Hepatocyte (in vitro differentiated cells): ENCODE measurements around the gene CEACAM16.

Experiments
- CTCF ChIP-seq: fragments of 200-600 bp; sonication (generic); IDR thresholded peaks from 2 replicates; pipeline ENCODE4 v1.5.1; 2016; ENCODE audit warnings: antibody characterized with exemption, mild to moderate bottlenecking; ENCODE audit not compliant: poor library complexity
- EZH2phosphoT487 ChIP-seq: fragments of 200-600 bp; sonication (generic); IDR thresholded peaks from one replicate; pipeline ENCODE4 v1.6.1; 2018; ENCODE audit warnings: antibody characterized with exemption, mild to moderate bottlenecking, low read depth, moderate library complexity; ENCODE audit not compliant: unreplicated experiment, severe bottlenecking

DNA sequence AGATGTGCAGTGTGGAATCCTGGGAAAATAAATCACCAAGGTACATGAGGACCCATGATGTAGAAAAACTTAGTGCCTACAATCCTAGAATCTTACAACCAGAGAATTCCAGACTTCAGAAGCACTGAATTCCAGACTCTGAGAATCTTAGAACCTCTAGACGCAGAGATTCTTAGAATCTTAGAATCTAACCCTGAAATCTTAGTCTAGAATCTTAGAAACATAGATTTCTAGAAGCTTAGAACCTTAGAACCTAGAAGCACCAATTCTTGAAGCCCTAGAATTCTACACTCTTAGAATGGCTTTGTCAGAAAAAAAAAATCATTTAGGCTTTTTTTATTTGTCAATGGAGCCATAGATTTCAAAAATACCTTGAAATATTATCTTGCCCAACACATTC, 6.0 kb downstream of the CEACAM16 start:
- TF ChIP-seq CTCF (no peak), EZH2phosphoT487 (no peak)
